ENCODE data around the gene CNOT9.
A peak's percentile ranks its signal among the peaks of the same experiment; 100 is the strongest.

The CNOT9 gene

GRCh38 chr2:218577482-218578220, 9.0 kb downstream of the CNOT9 start:
- no peak for DNase-seq (ENCODE audit: low spot score)

GRCh38 chr2:218578272-218578877, 9.7 kb downstream of the CNOT9 start:
- DNase-seq (ENCODE audit: low spot score) = no peak

GRCh38 chr2:218582076-218582475, 13.4 kb downstream of the CNOT9 start:
- no peak for DNase-seq (ENCODE audit: low spot score)

GRCh38 chr2:218583983-218584850, 15.6 kb downstream of the CNOT9 start:
- DNase-seq (ENCODE audit: low spot score) = no peak

GRCh38 chr2:218585541-218585940, 16.9 kb downstream of the CNOT9 start:
- no peak for DNase-seq (ENCODE audit: low spot score)

GRCh38 chr2:218605432-218605831, 36.8 kb downstream of the CNOT9 start:
- peak; percentile 5 for DNase-seq (ENCODE audit: low spot score)

GRCh38 chr2:218607436-218608115, 38.9 kb downstream of the CNOT9 start, which contains the start of gene PLCD4:
Gene PLCD4, plus strand, starts transcription at chr2:218607899. Its CDS starts 7,841 bp downstream, at chr2:218615740.
- no peak for DNase-seq (ENCODE audit: low spot score)

- no peak for DNase-seq (ENCODE audit: low spot score)
Measured at GRCh38 chr2:218615868-218616315, 47.3 kb downstream of the CNOT9 start.

GRCh38 chr2:218618102-218618860, 49.6 kb downstream of the CNOT9 start:
- DNase-seq (ENCODE audit: low spot score) = no peak

- DNase-seq (ENCODE audit: low spot score) = no peak
Measured at GRCh38 chr2:218621007-218621406, 52.4 kb downstream of the CNOT9 start.

GRCh38 chr2:218622606-218623365, 54.1 kb downstream of the CNOT9 start:
- no peak for DNase-seq (ENCODE audit: low spot score)

- DNase-seq (ENCODE audit: low spot score) = no peak
Measured at GRCh38 chr2:218623366-218623705, 54.7 kb downstream of the CNOT9 start.

- no peak for DNase-seq (ENCODE audit: low spot score)
Measured at GRCh38 chr2:218626369-218626768, 57.7 kb downstream of the CNOT9 start.

GRCh38 chr2:218627939-218628338, 59.3 kb downstream of the CNOT9 start:
- no peak for DNase-seq (ENCODE audit: low spot score)

GRCh38 chr2:218631837-218632236, 63.2 kb downstream of the CNOT9 start:
- no peak for DNase-seq (ENCODE audit: low spot score)

- DNase-seq (ENCODE audit: low spot score) = no peak
Measured at GRCh38 chr2:218635719-218636118, 67.1 kb downstream of the CNOT9 start.

- no peak for DNase-seq (ENCODE audit: low spot score)
Measured at GRCh38 chr2:218638372-218638771, 69.7 kb downstream of the CNOT9 start.

GRCh38 chr2:218642121-218642656, 73.5 kb downstream of the CNOT9 start:
- DNase-seq (ENCODE audit: low spot score) = no peak

- DNase-seq (ENCODE audit: low spot score) = no peak
Measured at GRCh38 chr2:218642786-218643185, 74.1 kb downstream of the CNOT9 start.

GRCh38 chr2:218643751-218644310, 75.2 kb downstream of the CNOT9 start:
- DNase-seq (ENCODE audit: low spot score) = no peak

All from globus pallidus (tissue), 1 donor.